ENCODE results near the gene APOD. TPM values are rescaled to one million over a fixed set of nuclear protein-coding genes. Genes with fewer than 3 reads are reported as not detected.

The APOD gene
- total RNA-seq, 1 experiment from 2014 or later = 0.96 TPM

GRCh38 chr3:195587406-195587805 lies 3.7 kb upstream of the APOD start:
- no peak for DNase-seq (ENCODE audit: low read depth)

GRCh38 chr3:195584543-195584870 lies 767 bp upstream of the APOD start:
- no peak for DNase-seq (ENCODE audit: low read depth)

- no peak for DNase-seq (ENCODE audit: low read depth)
These were observed 793 bp downstream of the APOD start for GRCh38 chr3:195582947-195583346.

DNA sequence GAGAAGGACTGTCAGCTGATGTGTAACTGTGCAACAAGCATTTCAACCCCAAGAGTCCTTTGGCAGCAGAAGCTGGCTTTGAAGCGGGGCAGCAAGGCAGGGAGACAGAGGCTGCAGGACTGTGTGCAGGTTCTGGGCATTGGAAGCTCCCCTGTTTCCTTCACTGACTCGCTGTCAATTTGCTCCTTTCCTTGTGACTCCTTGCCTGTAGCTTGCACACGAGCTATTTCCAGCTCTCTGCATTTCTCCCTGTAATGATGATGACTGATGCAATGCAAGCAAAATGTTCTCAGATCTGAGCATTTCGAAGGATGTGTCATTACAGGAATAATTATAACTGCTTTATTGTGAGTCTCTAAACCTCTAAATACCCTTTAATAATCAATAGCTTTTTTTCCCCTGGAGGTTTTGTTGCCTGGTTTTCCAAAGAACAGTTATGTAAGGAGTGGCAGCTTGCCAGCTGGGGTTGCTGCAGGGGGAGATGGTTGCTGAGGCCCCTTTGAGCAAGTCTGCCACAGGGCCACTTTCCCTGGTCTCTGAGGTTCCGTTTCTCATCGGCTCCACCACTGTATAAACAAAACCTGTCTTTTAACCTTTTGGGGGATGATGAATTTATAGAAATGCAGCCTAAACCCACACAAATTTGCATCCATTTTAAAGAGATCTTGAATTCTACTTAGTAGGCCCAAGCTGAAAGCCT lies 2.8 kb downstream of the APOD start:
- DNase-seq (ENCODE audit: low read depth) = no peak

DNA sequence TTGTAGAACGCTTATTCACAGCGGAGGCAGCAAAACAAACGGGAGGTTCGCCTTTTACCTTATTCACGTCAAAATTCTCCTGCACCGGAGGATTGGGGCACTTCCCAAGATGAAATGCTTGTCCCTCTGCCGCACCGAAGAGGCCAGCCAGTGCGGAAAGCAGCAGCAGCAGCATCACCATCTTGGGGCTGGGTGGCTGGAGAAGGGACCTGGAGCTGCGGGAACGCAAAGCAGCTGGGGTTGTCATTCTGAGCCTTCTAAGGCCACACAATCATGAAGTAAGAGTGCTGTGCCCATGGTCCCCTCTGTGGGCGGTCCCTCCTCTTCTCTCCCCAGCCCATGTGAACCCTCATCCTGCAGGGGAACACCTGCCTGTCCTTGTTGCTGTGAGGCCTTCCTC lies 4.5 kb downstream of the APOD start:
- DNase-seq (ENCODE audit: low read depth) = no peak

GRCh38 chr3:195578565-195578964 lies 5.2 kb downstream of the APOD start:
- no peak for DNase-seq (ENCODE audit: low read depth)

DNA sequence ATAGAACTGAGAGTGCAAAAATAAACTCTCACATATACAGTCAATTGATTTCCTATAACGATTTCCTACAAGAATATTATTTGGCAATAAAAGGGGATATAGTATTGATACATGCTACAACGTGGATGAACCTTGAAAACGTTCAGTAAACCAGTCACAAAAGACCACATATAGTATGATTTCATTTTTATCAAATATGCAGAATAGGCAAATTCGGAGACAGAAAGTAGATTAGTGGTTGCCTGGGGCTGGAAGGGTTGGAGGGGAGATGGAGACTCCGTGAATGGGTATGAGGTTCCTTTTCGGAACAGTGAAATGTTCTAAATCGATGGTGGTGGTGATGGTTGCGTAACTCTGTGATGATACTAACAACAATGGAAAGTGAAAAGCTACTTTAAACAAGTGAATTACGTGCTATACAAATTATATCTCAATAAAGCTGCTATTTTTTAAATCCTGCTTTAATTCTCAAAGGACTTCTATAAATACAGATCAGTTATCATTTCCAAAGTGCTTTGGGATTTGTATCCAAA lies 6.0 kb downstream of the APOD start:
- no peak for DNase-seq (ENCODE audit: low read depth)

DNA sequence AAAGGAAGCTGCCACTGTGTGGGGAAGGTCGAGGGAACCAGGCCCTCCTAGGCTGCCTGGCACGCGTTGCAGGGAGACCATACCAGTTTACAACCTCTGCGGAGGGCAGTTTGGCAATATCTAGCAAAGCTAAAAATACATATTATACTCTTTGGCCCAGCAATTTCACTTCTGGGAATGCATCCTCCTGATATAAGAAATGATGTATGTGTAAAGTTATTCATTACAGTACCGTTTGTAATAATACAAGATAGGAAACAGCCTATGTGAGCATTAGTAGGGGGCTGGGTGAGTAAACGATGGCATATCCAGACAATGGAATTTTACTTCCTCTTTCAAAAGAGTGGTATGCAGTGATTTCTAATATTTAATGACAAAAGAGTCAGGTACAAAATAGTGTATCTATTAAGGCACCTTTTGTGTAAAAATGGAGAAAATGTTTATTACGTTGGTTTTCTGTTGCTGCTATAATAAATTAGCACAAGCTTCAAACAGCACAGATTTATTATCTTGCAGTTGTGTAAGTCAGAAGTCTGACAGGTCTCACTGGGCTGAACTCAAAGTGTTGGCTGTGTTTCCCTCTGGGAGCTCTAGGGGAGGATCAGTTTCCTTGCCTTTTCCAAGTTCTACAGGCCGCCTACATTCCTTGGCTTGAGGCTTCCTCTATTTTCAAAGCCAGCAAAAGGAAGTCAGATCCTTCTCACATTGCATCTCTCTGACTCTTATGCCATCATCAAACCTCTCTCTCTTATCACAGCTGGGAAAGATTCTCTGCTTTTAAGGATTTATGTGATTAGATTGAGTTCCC lies 9.0 kb downstream of the APOD start:
- DNase-seq (ENCODE audit: low read depth) = no peak

- no peak for DNase-seq (ENCODE audit: low read depth)
These were observed 9.9 kb downstream of the APOD start for GRCh38 chr3:195573611-195574496.

GRCh38 chr3:195571361-195571760 lies 12.4 kb downstream of the APOD start:
- DNase-seq (ENCODE audit: low read depth) = no peak

DNA sequence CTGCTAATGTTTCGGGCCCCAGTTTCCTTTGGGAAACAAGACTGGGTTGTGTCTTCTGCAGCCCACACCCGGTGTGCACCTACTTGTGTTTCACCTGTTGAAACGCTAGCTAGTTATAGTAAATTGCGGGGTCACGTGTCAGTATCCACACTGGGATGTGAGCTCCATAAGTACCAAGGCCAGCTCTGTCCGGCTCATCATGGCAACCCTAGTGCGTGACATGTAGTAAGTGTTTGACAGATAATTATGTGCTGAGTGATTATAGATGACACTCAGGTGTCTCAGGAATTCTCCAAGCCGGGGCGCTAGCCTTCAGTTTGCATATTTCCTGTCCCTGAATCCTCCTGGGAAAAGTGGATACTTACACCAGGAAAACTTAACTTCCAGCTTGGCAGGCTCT lies 12.8 kb downstream of the APOD start:
- no peak for DNase-seq (ENCODE audit: low read depth)

DNA sequence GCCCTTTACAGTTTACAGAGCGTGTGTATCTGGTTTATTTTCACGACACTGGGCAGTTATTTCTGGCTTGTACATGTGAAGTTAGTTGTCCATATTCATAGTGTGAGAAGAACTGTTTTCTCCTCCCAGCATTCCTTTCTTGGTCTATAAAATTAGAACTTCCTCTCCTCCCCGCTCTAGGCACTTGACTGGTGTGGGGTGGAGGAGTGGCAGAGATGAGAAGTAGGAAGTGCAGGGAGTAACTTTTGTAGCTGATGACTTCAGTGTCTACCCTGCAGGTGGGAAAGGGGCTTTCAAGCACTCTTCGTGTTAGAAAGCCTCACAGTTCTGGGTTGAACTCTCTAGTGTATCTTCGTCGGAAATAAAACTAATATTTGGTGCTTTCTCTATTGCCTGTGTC lies 13.4 kb downstream of the APOD start:
- no peak for DNase-seq (ENCODE audit: low read depth)

DNA sequence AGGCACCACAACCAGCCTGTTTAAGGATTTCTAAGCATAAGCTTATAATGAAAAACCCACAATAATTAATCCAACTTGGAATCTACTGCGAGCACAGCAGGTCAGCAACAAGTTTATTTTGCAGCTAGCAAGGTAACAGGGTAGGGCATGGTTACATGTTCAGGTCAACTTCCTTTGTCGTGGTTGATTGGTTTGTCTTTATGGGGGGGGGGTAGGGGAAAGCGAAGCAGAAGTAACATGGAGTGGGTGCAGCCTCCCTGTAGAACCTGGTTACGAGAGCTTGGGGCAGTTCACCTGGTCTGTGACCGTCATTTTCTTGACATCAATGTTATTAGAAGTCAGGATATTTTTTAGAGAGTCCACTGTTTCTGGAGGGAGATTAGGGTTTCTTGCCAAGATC lies 15.1 kb downstream of the APOD start:
- DNase-seq (ENCODE audit: low read depth) = no peak

DNA sequence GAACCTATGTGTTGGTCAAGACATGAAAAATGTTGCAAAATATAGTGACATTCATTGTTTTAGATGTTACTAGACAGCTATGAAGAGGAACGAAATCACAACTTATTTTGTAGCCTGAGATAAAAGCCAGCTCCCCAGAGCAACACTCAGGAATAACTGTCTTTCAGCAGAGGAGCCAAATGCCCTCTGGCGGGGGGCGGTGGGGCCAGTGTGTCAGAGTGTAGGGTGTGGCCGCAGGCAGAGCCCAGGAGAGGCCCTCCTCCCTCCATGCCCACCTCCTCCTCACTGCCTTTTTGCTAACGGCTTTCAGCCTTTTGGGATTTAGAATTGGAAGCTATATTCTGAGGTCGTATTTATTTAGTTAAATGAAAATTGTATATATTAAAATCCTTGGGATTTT lies 16.9 kb downstream of the APOD start:
- peak; percentile 45 for DNase-seq (ENCODE audit: low read depth)

- no peak for DNase-seq (ENCODE audit: low read depth)
These were observed 18.0 kb downstream of the APOD start for GRCh38 chr3:195565716-195566115.

DNA sequence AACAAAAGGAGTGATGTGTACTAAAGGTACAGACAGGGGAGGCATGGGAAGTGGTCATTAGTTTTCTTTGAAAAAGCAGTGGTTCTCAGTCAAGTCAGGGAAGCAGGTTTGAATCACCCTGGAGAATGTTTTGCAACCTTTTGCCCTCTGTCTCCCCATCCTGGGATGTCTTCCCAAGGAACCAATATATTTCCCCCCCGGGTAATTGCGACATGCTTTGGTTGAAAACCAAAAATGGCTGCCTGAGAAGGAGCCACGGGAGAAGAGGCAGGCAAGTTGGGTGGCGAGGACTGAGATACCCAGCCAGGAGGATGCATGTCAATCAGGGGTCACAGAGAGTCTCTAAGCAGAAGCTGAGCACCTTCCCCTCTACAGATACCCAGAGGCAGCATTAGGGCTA lies 20.4 kb downstream of the APOD start:
- no peak for DNase-seq (ENCODE audit: low read depth)

DNA sequence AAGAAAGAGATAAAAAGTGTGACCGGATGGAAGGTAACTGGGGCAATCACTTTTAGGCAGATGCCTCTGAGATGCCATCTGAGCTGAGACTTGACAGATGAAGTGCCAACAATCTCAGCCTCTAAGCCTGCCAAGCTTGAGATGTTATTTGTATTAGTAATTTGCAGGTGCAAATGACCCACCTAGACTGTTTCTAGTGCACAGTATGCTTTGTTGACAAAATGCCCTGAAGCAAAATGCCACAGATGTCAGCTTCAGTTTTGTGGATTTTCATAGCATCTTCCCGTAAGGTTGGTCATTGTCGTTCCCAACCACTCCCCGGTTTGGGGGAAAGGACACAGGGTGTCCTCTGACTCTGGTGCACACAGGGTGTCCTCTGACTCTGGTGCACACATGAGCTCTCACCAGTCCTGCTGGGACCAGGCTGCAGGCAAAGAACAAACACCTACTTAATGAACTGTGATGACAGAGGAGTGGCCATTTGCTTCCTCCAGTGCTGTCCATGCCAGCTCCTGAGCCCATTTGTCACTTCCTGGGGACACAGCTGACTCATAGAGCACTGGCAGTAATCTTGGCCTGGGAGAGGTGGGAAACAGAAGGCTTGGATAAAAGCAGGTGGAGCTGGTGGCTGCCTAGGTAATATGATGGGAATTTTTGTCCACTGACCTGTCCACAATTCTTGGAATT lies 23.9 kb downstream of the APOD start:
- DNase-seq (ENCODE audit: low read depth) = peak; percentile 19

DNA sequence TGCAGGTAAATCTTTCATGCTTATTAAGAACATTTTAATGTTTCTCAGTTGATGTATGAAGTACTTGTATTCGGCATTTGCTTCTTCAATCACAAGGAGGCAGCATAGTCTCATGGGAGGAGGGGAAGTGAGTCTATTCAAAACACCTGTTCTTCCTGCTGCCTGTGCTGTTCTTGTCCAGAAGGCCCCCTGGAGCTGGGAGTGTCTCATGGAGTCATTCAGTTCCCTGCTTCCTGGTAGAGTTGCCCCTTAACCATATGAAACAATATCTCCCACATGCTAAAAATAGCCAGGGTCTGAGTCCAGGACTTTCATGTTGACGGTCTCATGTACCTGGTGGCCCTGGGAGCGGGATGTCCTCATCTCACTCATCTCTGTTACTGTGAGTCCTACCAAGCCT lies 25.1 kb downstream of the APOD start:
- DNase-seq (ENCODE audit: low read depth) = peak; percentile 26

DNA sequence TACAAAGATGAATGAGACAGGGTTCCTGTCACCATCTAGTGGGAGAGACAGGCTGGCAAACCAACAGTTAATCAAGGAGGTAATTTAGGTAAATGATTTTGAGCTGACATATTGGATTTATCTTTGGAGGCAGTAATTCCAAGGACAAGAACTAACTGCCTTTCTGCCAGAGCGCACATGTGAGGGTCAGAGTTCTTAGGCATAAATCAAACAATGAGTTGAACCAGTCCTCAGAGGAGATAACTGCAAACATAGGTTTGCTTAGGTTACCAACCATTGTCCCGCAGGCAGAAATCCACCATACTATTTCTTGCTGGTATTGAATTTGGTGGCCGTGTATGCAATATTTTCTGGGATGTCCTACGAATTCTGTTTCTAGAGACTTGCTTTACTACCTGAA lies 26.4 kb downstream of the APOD start:
- DNase-seq (ENCODE audit: low read depth) = no peak

DNA sequence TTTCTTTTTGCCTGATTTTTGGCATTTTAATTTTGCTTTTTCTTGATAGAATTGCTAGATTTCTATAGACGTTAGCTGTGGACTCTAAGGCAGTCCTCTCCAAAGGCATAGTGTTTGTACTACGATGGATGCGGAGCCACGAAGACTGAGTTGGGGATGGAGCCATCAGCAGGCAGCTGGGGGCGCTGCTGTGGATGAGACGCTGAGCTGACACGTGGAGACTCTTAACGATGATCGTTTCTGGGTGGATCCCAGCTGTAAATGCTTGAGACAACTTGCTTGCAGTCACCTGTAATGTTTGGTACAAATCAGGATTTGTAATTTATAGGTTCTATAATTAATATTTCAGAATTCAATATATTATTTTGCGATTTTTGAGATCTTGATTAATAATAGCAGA lies 27.4 kb downstream of the APOD start:
- DNase-seq (ENCODE audit: low read depth) = peak; percentile 36

- DNase-seq (ENCODE audit: low read depth) = no peak
These were observed 28.6 kb downstream of the APOD start for GRCh38 chr3:195555110-195555509.

DNA sequence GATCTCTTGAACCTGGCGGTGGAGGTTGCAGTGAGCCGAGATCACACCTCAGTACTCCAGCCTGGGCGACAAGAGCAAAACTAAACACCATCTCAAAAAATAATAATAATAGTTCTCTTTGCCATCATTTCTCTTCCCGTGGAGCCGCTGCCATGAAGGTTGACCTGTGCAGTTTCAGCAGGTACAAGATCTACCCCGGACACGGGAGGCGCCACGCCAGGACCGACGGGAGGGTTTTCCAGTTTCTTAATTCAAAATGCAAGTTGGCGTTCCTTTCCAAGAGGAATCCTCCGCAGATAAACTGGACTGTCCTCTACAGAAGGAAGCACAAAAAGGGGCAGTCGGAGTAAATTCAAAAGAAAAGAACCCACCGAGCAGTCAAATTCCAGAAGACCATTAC lies 29.3 kb downstream of the APOD start:
- no peak for DNase-seq (ENCODE audit: low read depth)
